GM20000 (cell line): ENCODE data around the gene CELF1.

Experiments used
- DNase-seq: peaks from one replicate; pipeline ENCODE4 v3.0.0; 2012; ENCODE audit warnings: low spot score
- CTCF ChIP-seq: IDR thresholded peaks from 2 replicates; pipeline ENCODE4 v1.5.1; 2012; ENCODE audit warnings: mild to moderate bottlenecking, control low read depth; ENCODE audit errors: extremely low read depth, missing control alignments

CELF1 gene

GRCh38 chr11:47524291-47524874, 28.5 kb downstream of the CELF1 start:
- TF ChIP-seq CTCF: no peak
- DNase-seq: no peak

- no peak for DNase-seq
Measured at GRCh38 chr11:47523490-47524225, 29.3 kb downstream of the CELF1 start.

GRCh38 chr11:47518212-47518964, 34.5 kb downstream of the CELF1 start:
- no peak for DNase-seq
- TF ChIP-seq CTCF: no peak

More at GRCh38 chr11:47523490-47524225, 29.3 kb downstream of the CELF1 start:
- TF ChIP-seq CTCF: no peak

- no peak for TF ChIP-seq CTCF
- DNase-seq: no peak
Measured at GRCh38 chr11:47516984-47517853, 35.7 kb downstream of the CELF1 start.

GRCh38 chr11:47516155-47516554, 36.8 kb downstream of the CELF1 start:
- no peak for DNase-seq

More at GRCh38 chr11:47516155-47516554, 36.8 kb downstream of the CELF1 start:
- TF ChIP-seq CTCF: no peak
